H1 (cell line): Measurements from ENCODE around the gene RINT1.

Source experiments
- CTCF ChIP-seq, 3 experiments: IDR thresholded peaks; 1 replicate in 2 of 3; 2 replicates in 1 of 3; pipeline versions ENCODE4 v1.5.1 to v1.6.1; 2011; ENCODE audit warnings: low read length in 3 of 3, mild to moderate bottlenecking in 3 of 3, inconsistent platforms in 2 of 3, low read depth in 1 of 3, moderate library complexity in 1 of 3; ENCODE audit not compliant: insufficient read depth in 1 of 3; ENCODE audit errors: control extremely low read depth in 1 of 3
- POLR2A ChIP-seq, 2 experiments: IDR thresholded peaks; 1 replicate in 1 of 2; 2 replicates in 1 of 2; pipeline ENCODE4 v1.6.1; 2011; ENCODE audit warnings: low read depth in 2 of 2, low read length in 2 of 2, mild to moderate bottlenecking in 2 of 2; ENCODE audit errors: control extremely low read depth in 1 of 2
- SAP30 ChIP-seq: fragments of 300-600 bp; sonication (generic); IDR thresholded peaks from 2 replicates; pipeline ENCODE4 v1.7.1; 2012; ENCODE audit warnings: low read length, moderate library complexity, mild to moderate bottlenecking, inconsistent platforms; ENCODE audit not compliant: insufficient read depth, insufficient replicate concordance
- SIN3A ChIP-seq, 2 experiments: IDR thresholded peaks in 1 of 2; conservative IDR thresholded peaks in 1 of 2; 2 replicates each; pipeline ENCODE4 v1.6.1; 2011 to 2012; ENCODE audit warnings: low read length in 2 of 2, improper control_type of control experiment in 1 of 2, low read depth in 1 of 2, mild to moderate bottlenecking in 1 of 2
- SUZ12 ChIP-seq: fragments of 200-600 bp; sonication (generic); IDR thresholded peaks from 2 replicates; pipeline ENCODE4 v1.6.1; 2012; ENCODE audit warnings: mild to moderate bottlenecking, inconsistent platforms, low read length, moderate library complexity, mixed read lengths

- peak in 1 of 3 experiments; percentile 30; a peak in 1 of 4 replicates for TF ChIP-seq CTCF (IDR thresholded peaks at IDR 0.05; ENCODE audit: control extremely low read depth in 1 of 3, insufficient read depth in 1 of 3, low read depth in 1 of 3, low read length in 3 of 3)
- TF ChIP-seq POLR2A (IDR thresholded peaks at IDR 0.05; ENCODE audit: control extremely low read depth in 1 of 2, low read depth in 2 of 2, low read length in 2 of 2) = no peak
- TF ChIP-seq SAP30 = no peak
- no peak for TF ChIP-seq SUZ12
- TF ChIP-seq SIN3A (conservative IDR thresholded peaks at IDR 0.05 in 1 of 2, IDR thresholded peaks at IDR 0.05 in 1 of 2; ENCODE audit: low read depth in 1 of 2, low read length in 2 of 2) = no peak
Observed at GRCh38 chr7:105594034-105594433, 62.0 kb downstream of the RINT1 start.
